GM12891 (cell line): ENCODE results near the gene PLEKHM2.

Experiments
- POLR2A ChIP-seq: IDR thresholded peaks from 2 replicates; pipeline ENCODE4 v1.6.1; 2011; ENCODE audit warnings: low read depth, low read length, control low read depth
- POLR2AphosphoS5 ChIP-seq: IDR thresholded peaks from 2 replicates; pipeline ENCODE4 v1.6.1; 2011; ENCODE audit warnings: low read depth, low read length, control low read depth
- POU2F2 ChIP-seq: IDR thresholded peaks from 2 replicates; pipeline ENCODE4 v1.6.1; 2011; ENCODE audit warnings: low read depth, mild to moderate bottlenecking, control low read depth, low read length, moderate library complexity
- TAF1 ChIP-seq: IDR thresholded peaks from 2 replicates; pipeline ENCODE4 v1.6.1; 2011; ENCODE audit warnings: low read depth, low read length, control low read depth

- TF ChIP-seq POLR2AphosphoS5 = no peak
- no peak for TF ChIP-seq POLR2A
- no peak for TF ChIP-seq TAF1
- TF ChIP-seq POU2F2 = no peak
These were observed 27.7 kb upstream of the PLEKHM2 start for GRCh38 chr1:15656464-15656863.
